WTC11 (cell line): ENCODE measurements around the gene CTNNA3. TPM values are rescaled to one million over a fixed set of nuclear protein-coding genes. Genes with fewer than 3 reads are reported as not detected.

ENCODE experiments used
- ATAC-seq: fragments of 200-7000 bp; cut with Tn5 transposase; 2 replicates; pipeline ENCODE4 v1.10.0; 2021; ENCODE audit warnings: mild to moderate bottlenecking, moderate library complexity
- CTCF ChIA-PET: fragments of 300-600 bp; sonication (Branson Sonifier 250); formaldehyde crosslinking; loops from one replicate; lab custom pipeline; 2021; ENCODE audit warnings: antibody characterized with exemption; lab: Charles Lee
- POLR2A ChIA-PET: fragments of 350-600 bp; sonication (Branson Sonifier 250); formaldehyde crosslinking; loops from one replicate; lab custom pipeline; 2021; ENCODE audit warnings: antibody characterized with exemption; lab: Charles Lee
- DNase-seq: peaks from one replicate; pipeline ENCODE4 v3.0.0; 2021; ENCODE audit warnings: low spot score
- H3K27ac Mint-ChIP-seq: 2 replicates; pipeline ENCODE4 v1.8.0; 2021; ENCODE audit warnings: mixed read lengths
- H3K27me3 Mint-ChIP-seq: 2 replicates; pipeline ENCODE4 v1.8.0; 2021; ENCODE audit warnings: low read depth, mild to moderate bottlenecking, moderate library complexity, mixed read lengths
- H3K36me3 Mint-ChIP-seq: 2 replicates; pipeline ENCODE4 v1.8.0; 2021; ENCODE audit warnings: mixed read lengths
- H3K4me1 Mint-ChIP-seq: 2 replicates; pipeline ENCODE4 v1.8.0; 2022; ENCODE audit warnings: mixed read lengths
- H3K4me3 Mint-ChIP-seq: 2 replicates; pipeline ENCODE4 v1.8.0; 2021; ENCODE audit warnings: mild to moderate bottlenecking, moderate library complexity, mixed read lengths
- H3K9me3 Mint-ChIP-seq: 2 replicates; pipeline ENCODE4 v1.8.0; 2021; ENCODE audit warnings: mixed read lengths
- CBFB ChIP-seq: sonication (generic); formaldehyde crosslinking; IDR thresholded peaks from 2 replicates; pipeline ENCODE4 v1.8.1; 2022; ENCODE audit warnings: mild to moderate bottlenecking, low read depth, missing genetic modification reagents
- CDX4 ChIP-seq: fragments of 250-450 bp; sonication (Bioruptor Pico); IDR thresholded peaks from 2 replicates; pipeline ENCODE4 v1.9.0; 2021; ENCODE audit warnings: moderate library complexity, mild to moderate bottlenecking, inconsistent platforms, borderline replicate concordance
- ERG ChIP-seq: fragments of 250-450 bp; sonication (Bioruptor Pico); IDR thresholded peaks from 2 replicates; pipeline ENCODE4 v1.8.0; 2021; ENCODE audit warnings: mild to moderate bottlenecking
- FOXK1 ChIP-seq: sonication (generic); formaldehyde crosslinking; IDR thresholded peaks from 2 replicates; pipeline ENCODE4 v1.8.0; 2022; ENCODE audit warnings: mild to moderate bottlenecking, moderate library complexity, missing genetic modification reagents
- KAT7 ChIP-seq: sonication (generic); formaldehyde crosslinking; IDR thresholded peaks from 2 replicates; pipeline ENCODE4 v1.8.1; 2023; ENCODE audit warnings: missing genetic modification reagents, mild to moderate bottlenecking, borderline replicate concordance
- MLX ChIP-seq: sonication (generic); formaldehyde crosslinking; IDR thresholded peaks from 2 replicates; pipeline ENCODE4 v1.8.1; 2023; ENCODE audit warnings: mild to moderate bottlenecking, missing genetic modification reagents, moderate library complexity
- NFYB ChIP-seq: sonication (generic); formaldehyde crosslinking; conservative IDR thresholded peaks from 2 replicates; pipeline ENCODE4 v1.8.0; 2022; ENCODE audit warnings: low read depth, missing genetic modification reagents
- NR2C2 ChIP-seq: sonication (generic); formaldehyde crosslinking; IDR thresholded peaks from 2 replicates; pipeline ENCODE4 v1.8.0; 2022; ENCODE audit warnings: mild to moderate bottlenecking, missing genetic modification reagents
- OVOL2 ChIP-seq: fragments of 250-450 bp; sonication (Bioruptor Pico); IDR thresholded peaks from 2 replicates; pipeline ENCODE4 v1.9.0; 2021; ENCODE audit warnings: mild to moderate bottlenecking, borderline replicate concordance
- RORB ChIP-seq: fragments of 250-450 bp; sonication (Bioruptor Pico); IDR thresholded peaks from 2 replicates; pipeline ENCODE4 v1.9.0; 2021; ENCODE audit warnings: mild to moderate bottlenecking
- STAT6 ChIP-seq: sonication (generic); formaldehyde crosslinking; conservative IDR thresholded peaks from 2 replicates; pipeline ENCODE4 v1.8.1; 2023; ENCODE audit warnings: mild to moderate bottlenecking, low read depth, missing genetic modification reagents, moderate library complexity
- ZBTB21 ChIP-seq: sonication (generic); formaldehyde crosslinking; IDR thresholded peaks from 2 replicates; pipeline ENCODE4 v1.8.1; 2023; ENCODE audit warnings: mild to moderate bottlenecking, missing genetic modification reagents, borderline replicate concordance
- ZNF263 ChIP-seq: sonication (generic); formaldehyde crosslinking; IDR thresholded peaks from 2 replicates; pipeline ENCODE4 v1.8.1; 2022; ENCODE audit warnings: low read depth, mild to moderate bottlenecking, moderate library complexity, missing genetic modification reagents
- ZNF317 ChIP-seq: sonication (generic); formaldehyde crosslinking; IDR thresholded peaks from 2 replicates; pipeline ENCODE4 v1.8.1; 2023; ENCODE audit warnings: low read depth, mild to moderate bottlenecking, moderate library complexity, missing genetic modification reagents, borderline replicate concordance
- ZNF416 ChIP-seq: fragments of 250-450 bp; sonication (Bioruptor Pico); IDR thresholded peaks from 2 replicates; pipeline ENCODE4 v1.9.0; 2021; ENCODE audit warnings: mild to moderate bottlenecking, inconsistent platforms
- ZNF532 ChIP-seq: fragments of 250-450 bp; sonication (Bioruptor Pico); IDR thresholded peaks from 2 replicates; pipeline ENCODE4 v1.9.0; 2021; ENCODE audit warnings: mild to moderate bottlenecking, borderline replicate concordance
- ZNF671 ChIP-seq: fragments of 250-450 bp; sonication (Bioruptor Pico); IDR thresholded peaks from 2 replicates; pipeline ENCODE4 v1.8.0; 2021; ENCODE audit warnings: mild to moderate bottlenecking
- total RNA-seq: library from RNA; stranded (reverse); gene quantifications from 3 replicates; pipeline ENCODE4 v1.2.3, GENCODE V29; 2021

CTNNA3 gene
- total RNA-seq, 1 experiment from 2014 or later = 6.1 TPM

- H3K27ac Mint-ChIP-seq = peak overlapping the region; percentile 75; the same call in 1 of the 2 replicates
- H3K9me3 Mint-ChIP-seq = peaks cover 27% of the 10 kb centered on the region
- no peak overlapping the region for H3K4me3 Mint-ChIP-seq
- H3K36me3 Mint-ChIP-seq = peaks cover 8% of the 10 kb centered on the region; the same call in 1 of the 2 replicates
- peak; percentile 98 for ATAC-seq
- peak; percentile 12 for DNase-seq
- H3K27me3 Mint-ChIP-seq = no peaks in the 10 kb centered on the region
- ChIA-PET POLR2A (no interaction called here), CTCF (no interaction called here)
- TF ChIP-seq ZNF416 (CRISPR knock-in tag) = no peak
- no peak for TF ChIP-seq ZBTB21 (CRISPR knock-in tag)
- TF ChIP-seq MLX (CRISPR knock-in tag) = no peak
- no peak for TF ChIP-seq NR2C2 (CRISPR knock-in tag)
- no peak for TF ChIP-seq RORB (CRISPR knock-in tag)
- no peak for TF ChIP-seq ERG (CRISPR knock-in tag)
- no peak for TF ChIP-seq ZNF263 (CRISPR knock-in tag)
- TF ChIP-seq CBFB = no peak
- TF ChIP-seq ZNF532 (CRISPR knock-in tag) = no peak
- TF ChIP-seq ZNF671 = no peak
- TF ChIP-seq NFYB (CRISPR knock-in tag) = no peak
- TF ChIP-seq CDX4 (CRISPR knock-in tag) = no peak
- no peak for TF ChIP-seq ZNF317 (CRISPR knock-in tag)
- TF ChIP-seq STAT6 (CRISPR knock-in tag) = no peak
- TF ChIP-seq OVOL2 (CRISPR knock-in tag) = no peak
- no peak for TF ChIP-seq KAT7 (CRISPR knock-in tag)
- no peak for TF ChIP-seq FOXK1 (CRISPR knock-in tag)
- peaks cover 22% of the 10 kb centered on the region for H3K4me1 Mint-ChIP-seq
Measured at GRCh38 chr10:66329147-66329546, 1366.8 kb downstream of the CTNNA3 start.
